HG03025 (cell line): ENCODE data around the gene PDE1C.

Source experiments
- ATAC-seq: cut with Tn5 transposase; IDR thresholded peaks from one replicate; pipeline ENCODE4 v1.9.1; 2021; ENCODE audit warnings: mild to moderate bottlenecking, moderate library complexity; ENCODE audit not compliant: unreplicated experiment, low FRiP score

PDE1C gene

GRCh38 chr7:32070406-32071360 lies at the start of gene PDE1C:
PDE1C (minus strand) TSS chr7:32070407.
- no peak for ATAC-seq

GRCh38 chr7:32119790-32120196 lies 49.6 kb upstream of the PDE1C start:
- no peak for ATAC-seq

GRCh38 chr7:32117837-32118236 lies 47.6 kb upstream of the PDE1C start:
- ATAC-seq: no peak

- no peak for ATAC-seq
Observed at GRCh38 chr7:32116436-32116835, 46.2 kb upstream of the PDE1C start.

GRCh38 chr7:32115831-32116230 lies 45.6 kb upstream of the PDE1C start:
- no peak for ATAC-seq

GRCh38 chr7:32108651-32109050 lies 38.4 kb upstream of the PDE1C start:
- no peak for ATAC-seq

GRCh38 chr7:32104766-32105165 lies 34.6 kb upstream of the PDE1C start:
- no peak for ATAC-seq

GRCh38 chr7:32103361-32103760 lies 33.2 kb upstream of the PDE1C start:
- ATAC-seq: no peak

- ATAC-seq: no peak
Observed at GRCh38 chr7:32102432-32102873, 32.2 kb upstream of the PDE1C start.

- ATAC-seq: no peak
Observed at GRCh38 chr7:32100407-32100907, 30.2 kb upstream of the PDE1C start.

- ATAC-seq: no peak
Observed at GRCh38 chr7:32094516-32094915, 24.3 kb upstream of the PDE1C start.

- ATAC-seq: no peak
Observed at GRCh38 chr7:32093415-32094408, 23.5 kb upstream of the PDE1C start.

- ATAC-seq: no peak
Observed at GRCh38 chr7:32092346-32092745, 22.1 kb upstream of the PDE1C start.

- ATAC-seq: no peak
Observed at GRCh38 chr7:32091608-32092210, 21.5 kb upstream of the PDE1C start.

- ATAC-seq: no peak
Observed at GRCh38 chr7:32089678-32090077, 19.5 kb upstream of the PDE1C start.

- ATAC-seq: no peak
Observed at GRCh38 chr7:32089256-32089655, 19.0 kb upstream of the PDE1C start.

GRCh38 chr7:32088451-32088881 lies 18.3 kb upstream of the PDE1C start:
- ATAC-seq: no peak

GRCh38 chr7:32079510-32079909 lies 9.3 kb upstream of the PDE1C start:
- no peak for ATAC-seq

- ATAC-seq: no peak
Observed at GRCh38 chr7:32078824-32079223, 8.6 kb upstream of the PDE1C start.

- ATAC-seq: no peak
Observed at GRCh38 chr7:32077806-32078205, 7.6 kb upstream of the PDE1C start.
